Ovary (tissue), 9 donors: ENCODE data around the gene GUCY2D. TPM values are rescaled to one million over a fixed set of nuclear protein-coding genes. Genes with fewer than 3 reads are reported as not detected.

Experiments used
- DNase-seq, 5 donors: peaks; one replicate each; pipeline ENCODE4 v3.0.0-alpha.2; 2019 to 2020
- H3K27ac ChIP-seq, 2 donors: fragments of 200-600 bp; one replicate each; pipeline versions ENCODE4 v1.5.1 to v1.8.0; 2019 to 2022
- H3K27me3 ChIP-seq: fragments of 200-600 bp; one replicate; pipeline ENCODE4 v1.8.0; 2022
- H3K36me3 ChIP-seq: fragments of 200-600 bp; sonication (generic); one replicate; pipeline ENCODE4 v1.5.1; 2019
- H3K4me1 ChIP-seq: one replicate; pipeline ENCODE4 v1.8.1; 2013; ENCODE audit warnings: mild to moderate bottlenecking, moderate library complexity; ENCODE audit not compliant: insufficient read depth
- H3K4me3 ChIP-seq: fragments of 200-600 bp; sonication (generic); one replicate; pipeline ENCODE4 v1.5.1; 2017
- H3K9me3 ChIP-seq, 2 donors: fragments of 200-600 bp in 1 of 2; sonication (generic) in 1 of 2; one replicate each; pipeline versions ENCODE4 v1.5.1 to v1.8.1; 2013 to 2019; ENCODE audit warnings: mild to moderate bottlenecking in 1 of 2, moderate library complexity in 1 of 2
- EP300 ChIP-seq: sonication (generic); formaldehyde crosslinking; IDR thresholded peaks from one replicate; pipeline ENCODE4 v1.6.1; 2017; ENCODE audit warnings: antibody characterized with exemption
- POLR2A ChIP-seq: fragments of 450-650 bp; IDR thresholded peaks from one replicate; pipeline ENCODE4 v1.6.1; 2017; ENCODE audit warnings: antibody characterized with exemption, mild to moderate bottlenecking, moderate library complexity
- WGBS, 3 donors: extraction: QIAGEN DNeasy Blood & Tissue Kit in 1 of 3; methylation state at CpG; one replicate each; pipeline versions ENCODE4 v1.1.5 to v1.1.7; 2013 to 2017; 5-methylcytosine and 5-hydroxymethylcytosine counted together
- intact Hi-C, 4 donors: fragments of 100-400 bp; cut with DNase I; formaldehyde crosslinking; loops; one replicate each; pipeline versions ENCODE4 v1.11.0 to v1.15.1; 2022 to 2023
- polyA plus RNA-seq, 2 donors: library from polyadenylated mRNA; stranded (reverse); fragments of 200-250 nt in 1 of 2; fragments of 350-450 nt in 1 of 2; fragmentation: Illumina TruSeq in 1 of 2; extraction: RNeasy Lipid Tissue Mini Kit (QIAGEN cat#74804) in 1 of 2; gene quantifications; one replicate each; pipeline ENCODE4 v1.2.3, GENCODE V29; 2013 to 2014
- total RNA-seq, 7 donors: library from RNA; depleted of rRNA in 2 of 7; stranded (reverse); fragments of >200 nt in 2 of 7; fragmentation: NEBNext Ultra II Directional in 3 of 7; extraction: Animal tissue kit (Norgen Biotek cat#: 25700) in 3 of 7; gene quantifications; one replicate each; pipeline versions ENCODE4 v1.1.0 to v1.2.4, GENCODE V29; 2016 to 2023
- TF ChIP-seq, protein P1 (sequence below), 3 donors: fragments of 450-650 bp in 2 of 3; fragments of 200-600 bp in 1 of 3; IDR thresholded peaks; one replicate each; pipeline versions ENCODE4 v1.5.1 to v1.8.0; 2016 to 2022; ENCODE audit warnings: antibody characterized with exemption in 3 of 3, mild to moderate bottlenecking in 1 of 3
- donor health status: DM: no; HTN: no; CAD: no; lungs with moderate emphysema.
- donor health status: DM: no; HTN: no; CAD: no.
- donor health status: Bipolar disorder and iron deficiency.
- donor health status: DM: yes; HTN: yes; CAD: no.
- donor health status: DM: no; HTN: no; CAD: no.
- donor health status: DM: yes; HTN: yes; CAD: no.

The GUCY2D gene
- total and polyA plus RNA-seq, 9 donors, result 0.05 to 0.42 (median 0.10) TPM; not detected in 6

DNA sequence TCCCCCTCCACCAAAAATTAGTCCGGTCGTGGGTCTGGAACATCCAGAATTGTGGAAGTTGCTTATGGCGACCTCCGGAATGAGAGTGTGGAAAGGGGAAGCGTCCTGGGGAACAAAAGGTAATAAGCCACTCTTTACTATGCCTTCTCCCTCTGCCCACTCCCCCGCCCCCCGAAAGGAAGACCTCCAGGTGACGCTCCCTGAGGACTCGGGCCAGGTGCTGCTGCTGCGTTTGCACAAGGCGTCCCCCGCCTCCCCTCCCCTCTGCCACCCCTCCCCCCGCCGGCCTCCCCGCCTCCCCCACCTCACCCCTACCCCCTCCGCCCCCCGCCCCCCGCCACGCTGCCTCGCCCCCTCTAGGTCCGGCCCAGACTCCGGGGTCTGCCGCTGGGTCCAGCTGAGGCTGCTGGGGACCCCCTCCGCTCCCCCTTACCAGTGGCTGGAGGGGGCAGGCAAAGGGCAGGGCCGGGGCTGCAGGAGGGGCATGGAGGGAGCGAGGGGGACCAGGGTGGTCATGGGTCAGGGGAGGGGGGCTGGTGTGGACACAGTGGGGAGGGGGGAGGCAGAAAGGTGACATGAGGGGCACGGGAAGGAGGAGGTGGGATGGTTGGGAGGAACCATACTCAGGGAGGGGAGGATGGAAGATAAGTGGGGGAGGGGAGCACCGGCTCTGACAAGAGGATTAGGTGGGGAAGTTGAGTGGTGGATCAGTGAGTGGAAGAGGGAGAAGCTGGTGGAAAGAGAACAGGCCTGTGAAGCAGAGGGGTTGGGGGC lies 61.5 kb downstream of the GUCY2D start:
- no peaks in the 10 kb centered on the region for H3K27me3 ChIP-seq
- no peaks in the 10 kb centered on the region for H3K4me1 ChIP-seq
- no peak for DNase-seq
- no peaks in the 10 kb centered on the region for H3K9me3 ChIP-seq
- intact Hi-C loops, result no loop called here
- no peak overlapping the region for H3K4me3 ChIP-seq
- 5 to 8% (median 6%) methylated on average over 20 to 26 of the region's 28 CpGs for WGBS, 3 donors
- no peak overlapping the region for H3K27ac ChIP-seq
- TF ChIP-seq, protein P1, sequence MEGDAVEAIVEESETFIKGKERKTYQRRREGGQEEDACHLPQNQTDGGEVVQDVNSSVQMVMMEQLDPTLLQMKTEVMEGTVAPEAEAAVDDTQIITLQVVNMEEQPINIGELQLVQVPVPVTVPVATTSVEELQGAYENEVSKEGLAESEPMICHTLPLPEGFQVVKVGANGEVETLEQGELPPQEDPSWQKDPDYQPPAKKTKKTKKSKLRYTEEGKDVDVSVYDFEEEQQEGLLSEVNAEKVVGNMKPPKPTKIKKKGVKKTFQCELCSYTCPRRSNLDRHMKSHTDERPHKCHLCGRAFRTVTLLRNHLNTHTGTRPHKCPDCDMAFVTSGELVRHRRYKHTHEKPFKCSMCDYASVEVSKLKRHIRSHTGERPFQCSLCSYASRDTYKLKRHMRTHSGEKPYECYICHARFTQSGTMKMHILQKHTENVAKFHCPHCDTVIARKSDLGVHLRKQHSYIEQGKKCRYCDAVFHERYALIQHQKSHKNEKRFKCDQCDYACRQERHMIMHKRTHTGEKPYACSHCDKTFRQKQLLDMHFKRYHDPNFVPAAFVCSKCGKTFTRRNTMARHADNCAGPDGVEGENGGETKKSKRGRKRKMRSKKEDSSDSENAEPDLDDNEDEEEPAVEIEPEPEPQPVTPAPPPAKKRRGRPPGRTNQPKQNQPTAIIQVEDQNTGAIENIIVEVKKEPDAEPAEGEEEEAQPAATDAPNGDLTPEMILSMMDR (IDR thresholded peaks at IDR 0.05), result no peak
- TF ChIP-seq POLR2A (no peak), EP300 (no peak)
- H3K36me3 ChIP-seq, result no peaks in the 10 kb centered on the region

DNA sequence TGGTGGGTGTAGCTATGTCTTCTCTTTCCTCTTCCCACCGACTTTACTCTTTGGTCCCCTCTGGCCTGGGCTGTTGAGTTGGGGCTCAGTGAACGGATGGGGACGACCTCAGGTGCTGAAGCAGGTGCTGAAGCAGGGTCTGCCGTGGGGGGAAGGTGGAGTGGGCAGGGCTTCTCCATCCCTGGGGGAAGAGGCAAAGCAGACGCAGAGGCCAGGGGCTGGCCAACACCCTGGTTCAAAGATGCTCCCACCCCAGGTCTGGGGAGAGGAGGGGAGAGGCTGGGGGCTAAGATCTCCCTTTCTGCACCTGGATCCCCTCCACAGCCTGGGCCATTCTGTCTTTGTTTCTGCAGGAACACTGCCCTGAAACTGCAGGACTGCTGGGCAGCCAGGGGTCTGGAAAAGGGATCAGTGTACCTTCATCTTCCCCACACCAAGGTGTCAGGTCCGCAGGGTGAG lies 62.2 kb downstream of the GUCY2D start:
- no peaks in the 10 kb centered on the region for H3K9me3 ChIP-seq
- DNase-seq, result no peak
- intact Hi-C loops, result no loop called here
- WGBS, 3 donors, result 30 to 35% (median 32%) methylated on average over 6 of the region's 6 CpGs
- no peaks in the 10 kb centered on the region for H3K4me1 ChIP-seq
- H3K27ac ChIP-seq, result no peak overlapping the region
- H3K4me3 ChIP-seq, result no peak overlapping the region
- H3K36me3 ChIP-seq, result no peaks in the 10 kb centered on the region
- TF ChIP-seq POLR2A (no peak), EP300 (no peak)
- TF ChIP-seq, protein P1 (IDR thresholded peaks at IDR 0.05), result no peak
- no peaks in the 10 kb centered on the region for H3K27me3 ChIP-seq

DNA sequence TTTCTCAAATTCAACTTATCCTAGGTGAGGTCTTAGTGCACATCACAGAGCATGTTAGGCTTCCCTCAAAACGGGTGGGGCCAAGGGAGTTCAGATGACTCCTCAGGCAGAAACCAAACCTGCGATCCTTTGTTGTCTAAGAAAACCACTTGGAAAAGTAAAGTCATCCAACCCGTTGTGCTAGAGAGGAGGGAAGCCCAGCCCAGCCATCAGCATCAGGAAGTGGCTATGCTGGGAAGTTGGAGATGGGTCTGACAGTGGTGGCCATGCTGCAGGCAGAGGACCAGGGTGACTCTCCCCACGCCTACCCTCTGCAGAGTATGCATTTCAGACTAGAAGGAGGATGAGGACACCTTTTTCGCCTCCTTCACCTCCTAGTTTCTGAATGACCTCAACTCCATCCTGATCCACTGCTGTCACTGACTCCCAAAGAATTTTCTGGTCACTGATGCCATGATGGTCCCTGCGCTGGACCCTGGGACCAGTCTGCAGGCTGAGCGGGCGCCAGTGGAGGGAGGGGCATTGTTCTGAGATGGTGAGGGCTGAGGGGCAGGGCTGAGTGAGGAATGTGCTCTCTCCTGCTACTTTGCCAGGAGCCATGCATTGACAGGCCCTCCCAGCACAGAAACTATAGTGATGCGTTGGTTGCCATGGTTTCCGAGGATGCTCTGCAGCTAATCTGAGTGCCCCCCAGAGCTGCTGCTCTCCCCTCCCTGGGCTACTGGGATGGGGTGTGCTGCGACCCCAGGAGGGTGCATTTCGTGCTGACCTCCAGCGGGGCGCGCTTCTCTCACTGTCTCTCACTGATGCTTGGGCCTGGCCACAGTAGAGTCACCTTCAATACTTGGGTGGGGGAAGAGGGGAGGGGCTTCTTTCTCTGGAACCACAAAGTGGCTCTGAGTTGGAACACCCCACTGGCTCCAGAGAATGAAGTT lies 64.7 kb downstream of the GUCY2D start:
- DNase-seq, result no peak
- TF ChIP-seq, protein P1 (IDR thresholded peaks at IDR 0.05), result no peak
- TF ChIP-seq EP300 (no peak), POLR2A (no peak)
- no peak overlapping the region for H3K27ac ChIP-seq
- WGBS, 3 donors, result 60 to 64% (median 63%) methylated on average over 15 of the region's 15 CpGs
- no peaks in the 10 kb centered on the region for H3K36me3 ChIP-seq
- no peak overlapping the region for H3K4me3 ChIP-seq
- H3K27me3 ChIP-seq, result no peaks in the 10 kb centered on the region
- H3K9me3 ChIP-seq, result no peaks in the 10 kb centered on the region
- intact Hi-C loops, result no loop called here
- no peaks in the 10 kb centered on the region for H3K4me1 ChIP-seq

DNA sequence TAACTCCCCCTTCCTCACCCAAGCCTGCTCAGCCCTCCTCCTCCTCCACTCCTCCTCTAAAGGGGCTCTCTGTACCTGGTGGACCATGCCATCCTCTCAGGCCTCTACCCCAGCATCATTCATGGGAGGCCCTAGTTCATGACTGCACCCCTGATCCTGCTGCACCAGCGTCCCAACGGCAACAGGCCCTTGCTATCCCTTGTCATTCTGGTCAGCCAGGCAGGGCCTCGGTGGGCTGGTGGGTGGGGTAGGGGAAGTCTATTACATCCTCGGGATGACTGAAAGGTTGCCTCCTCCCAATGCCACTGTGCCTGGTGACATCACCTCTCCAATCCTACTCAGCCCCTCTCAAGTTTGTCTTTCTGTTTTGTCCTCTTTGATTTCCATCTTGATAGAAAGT lies 65.4 kb downstream of the GUCY2D start:
- H3K4me1 ChIP-seq, result no peaks in the 10 kb centered on the region
- TF ChIP-seq POLR2A (no peak), EP300 (no peak)
- TF ChIP-seq, protein P1 (IDR thresholded peaks at IDR 0.05), result no peak
- H3K27me3 ChIP-seq, result no peaks in the 10 kb centered on the region
- no peak overlapping the region for H3K4me3 ChIP-seq
- WGBS, 3 donors, result 59 to 77% (median 69%) methylated on average over 4 of the region's 4 CpGs
- no peak overlapping the region for H3K27ac ChIP-seq
- no peaks in the 10 kb centered on the region for H3K36me3 ChIP-seq
- DNase-seq, result no peak
- intact Hi-C loops, result no loop called here
- H3K9me3 ChIP-seq, result no peaks in the 10 kb centered on the region
